ENCODE data around the gene SERPINB1. TPM values are rescaled to one million over a fixed set of nuclear protein-coding genes. Genes with fewer than 3 reads are reported as not detected.

Gene SERPINB1
- total and polyA plus RNA-seq, 9 of the 15 experiments (the other 6 are each of a cell fraction or from before 2014, with no cell fraction given) = 33.9 to 108 (median 63.8) TPM

DNA sequence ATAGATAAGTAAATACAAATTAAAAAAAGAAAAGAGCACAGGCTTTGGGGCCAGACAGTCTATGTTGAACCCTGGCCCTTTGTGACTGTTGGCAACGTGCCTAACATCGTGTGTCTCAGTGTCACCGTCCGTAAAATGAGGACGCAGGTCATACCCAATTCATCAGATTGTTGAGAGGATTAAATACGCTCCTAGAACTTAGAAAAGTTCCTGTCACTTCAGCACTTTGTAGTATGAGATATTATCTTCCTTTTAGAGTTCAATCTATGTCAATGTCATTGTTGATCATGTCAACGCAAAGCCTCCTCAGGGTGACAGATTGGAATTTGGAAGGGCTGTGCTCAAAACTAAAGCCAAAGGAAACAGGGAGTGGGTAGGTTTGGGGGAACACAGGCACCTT lies 21.7 kb downstream of the SERPINB1 start (continued):
- TF ChIP-seq, protein P1, sequence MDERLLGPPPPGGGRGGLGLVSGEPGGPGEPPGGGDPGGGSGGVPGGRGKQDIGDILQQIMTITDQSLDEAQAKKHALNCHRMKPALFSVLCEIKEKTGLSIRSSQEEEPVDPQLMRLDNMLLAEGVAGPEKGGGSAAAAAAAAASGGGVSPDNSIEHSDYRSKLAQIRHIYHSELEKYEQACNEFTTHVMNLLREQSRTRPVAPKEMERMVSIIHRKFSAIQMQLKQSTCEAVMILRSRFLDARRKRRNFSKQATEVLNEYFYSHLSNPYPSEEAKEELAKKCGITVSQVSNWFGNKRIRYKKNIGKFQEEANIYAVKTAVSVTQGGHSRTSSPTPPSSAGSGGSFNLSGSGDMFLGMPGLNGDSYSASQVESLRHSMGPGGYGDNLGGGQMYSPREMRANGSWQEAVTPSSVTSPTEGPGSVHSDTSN (CRISPR knock-in tag; IDR thresholded peaks at IDR 0.05; ENCODE audit: low read depth) = no peak
- TF ChIP-seq, protein P1 (tag; conservative IDR thresholded peaks at IDR 0.05; ENCODE audit: low read depth) = peak; percentile 86
- TF ChIP-seq NFIC (IDR thresholded peaks at IDR 0.05) (peak; percentile 53), MEIS2 (IDR thresholded peaks at IDR 0.05; ENCODE audit: partially characterized antibody) (peak; percentile 81)
- TF ChIP-seq, protein P2, sequence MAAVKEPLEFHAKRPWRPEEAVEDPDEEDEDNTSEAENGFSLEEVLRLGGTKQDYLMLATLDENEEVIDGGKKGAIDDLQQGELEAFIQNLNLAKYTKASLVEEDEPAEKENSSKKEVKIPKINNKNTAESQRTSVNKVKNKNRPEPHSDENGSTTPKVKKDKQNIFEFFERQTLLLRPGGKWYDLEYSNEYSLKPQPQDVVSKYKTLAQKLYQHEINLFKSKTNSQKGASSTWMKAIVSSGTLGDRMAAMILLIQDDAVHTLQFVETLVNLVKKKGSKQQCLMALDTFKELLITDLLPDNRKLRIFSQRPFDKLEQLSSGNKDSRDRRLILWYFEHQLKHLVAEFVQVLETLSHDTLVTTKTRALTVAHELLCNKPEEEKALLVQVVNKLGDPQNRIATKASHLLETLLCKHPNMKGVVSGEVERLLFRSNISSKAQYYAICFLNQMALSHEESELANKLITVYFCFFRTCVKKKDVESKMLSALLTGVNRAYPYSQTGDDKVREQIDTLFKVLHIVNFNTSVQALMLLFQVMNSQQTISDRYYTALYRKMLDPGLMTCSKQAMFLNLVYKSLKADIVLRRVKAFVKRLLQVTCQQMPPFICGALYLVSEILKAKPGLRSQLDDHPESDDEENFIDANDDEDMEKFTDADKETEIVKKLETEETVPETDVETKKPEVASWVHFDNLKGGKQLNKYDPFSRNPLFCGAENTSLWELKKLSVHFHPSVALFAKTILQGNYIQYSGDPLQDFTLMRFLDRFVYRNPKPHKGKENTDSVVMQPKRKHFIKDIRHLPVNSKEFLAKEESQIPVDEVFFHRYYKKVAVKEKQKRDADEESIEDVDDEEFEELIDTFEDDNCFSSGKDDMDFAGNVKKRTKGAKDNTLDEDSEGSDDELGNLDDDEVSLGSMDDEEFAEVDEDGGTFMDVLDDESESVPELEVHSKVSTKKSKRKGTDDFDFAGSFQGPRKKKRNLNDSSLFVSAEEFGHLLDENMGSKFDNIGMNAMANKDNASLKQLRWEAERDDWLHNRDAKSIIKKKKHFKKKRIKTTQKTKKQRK (IDR thresholded peaks at IDR 0.05; ENCODE audit: borderline replicate concordance, low read depth, low read length) = no peak
